NT2/D1 (cell line): Measurements from ENCODE around the gene PIANP.

Experiments
- SUZ12 ChIP-seq: IDR thresholded peaks from 2 replicates; pipeline ENCODE4 v1.6.1; 2011; ENCODE audit not compliant: insufficient read length, insufficient read depth; ENCODE audit errors: extremely low read depth
- YY1 ChIP-seq: IDR thresholded peaks from 2 replicates; pipeline ENCODE4 v1.6.1; 2011; ENCODE audit not compliant: insufficient read length, insufficient read depth
- ZNF274 ChIP-seq: IDR thresholded peaks from 2 replicates; pipeline ENCODE4 v1.6.1; 2011; ENCODE audit warnings: mild to moderate bottlenecking, low read depth, low read length

DNA sequence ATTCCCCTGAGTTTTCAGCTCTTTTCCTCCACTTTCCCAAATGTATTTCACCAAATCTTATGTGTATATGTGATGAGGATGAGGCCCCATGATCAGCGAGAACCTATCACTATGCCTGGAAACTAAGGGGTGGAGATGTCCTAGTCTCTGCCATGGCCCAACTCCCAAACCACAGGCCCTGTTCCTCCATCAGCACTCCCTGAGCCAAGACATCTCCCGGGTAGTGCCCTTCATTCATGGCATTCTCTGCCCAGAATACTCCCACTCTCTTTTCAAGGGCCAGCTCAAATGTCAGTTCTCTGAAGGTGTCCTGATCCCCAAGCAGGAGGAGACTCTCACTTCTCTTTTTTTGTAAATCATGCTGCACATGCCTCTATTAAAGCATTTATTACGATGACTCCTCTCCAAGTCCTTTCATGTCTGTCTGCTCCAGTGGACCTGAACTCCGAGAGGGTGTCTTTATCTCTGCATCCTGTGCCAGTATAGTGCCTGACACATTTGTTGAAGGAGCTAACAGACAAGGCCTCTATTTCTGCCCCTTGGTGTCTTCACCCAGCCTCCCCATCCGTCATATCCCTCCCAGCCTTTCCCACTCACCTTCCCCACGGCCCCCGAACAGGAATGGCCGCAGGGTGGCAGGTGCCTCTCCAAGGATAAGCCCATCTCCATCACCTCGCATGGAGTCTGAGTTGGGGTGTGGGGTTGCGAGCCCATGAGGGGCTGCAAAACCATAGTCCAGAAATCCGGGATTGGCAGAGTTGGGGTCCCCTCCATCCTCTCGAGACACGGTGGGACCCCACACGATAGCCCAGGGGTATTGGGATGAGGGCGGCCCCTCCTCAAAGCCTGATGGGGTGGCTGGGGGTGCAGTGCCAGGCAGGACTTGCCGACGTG, 3.7 kb downstream of the PIANP start:
- no peak for TF ChIP-seq SUZ12
- TF ChIP-seq YY1: no peak
- no peak for TF ChIP-seq ZNF274
